CD4-positive, alpha-beta T cell treated with Interleukin-15 for 1 hour (primary cell): Measurements from ENCODE around the gene OR2T34.
"Not testable (repeated sequence)": the region's sequence is repeated elsewhere in the genome, so short reads cannot be mapped to it uniquely, and the experiment has no call there.

Source experiments
- DNase-seq: peaks from one replicate; pipeline ENCODE4 v3.0.0-alpha.2; 2020

The OR2T34 gene

DNA sequence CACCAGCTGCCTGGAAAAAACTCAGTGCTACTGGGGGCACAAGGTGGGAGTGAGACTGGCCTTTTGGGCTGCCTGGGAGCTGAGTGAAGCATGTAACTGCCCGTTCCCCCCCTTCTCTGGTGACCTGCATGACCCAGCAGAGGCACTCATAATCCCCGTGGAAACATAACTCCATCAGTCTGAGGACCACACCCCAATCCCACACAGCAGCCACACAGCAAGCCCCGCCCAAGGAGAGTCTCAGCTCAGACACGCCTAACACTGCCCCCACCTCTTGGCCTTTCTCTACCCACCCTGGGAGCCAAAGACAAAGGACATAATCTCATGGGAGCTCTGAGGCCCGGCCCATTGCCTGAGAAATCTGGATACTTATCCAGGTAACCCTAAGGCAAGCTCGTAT lies 23.5 kb downstream of the OR2T34 start:
- not testable (repeated sequence) for DNase-seq

DNA sequence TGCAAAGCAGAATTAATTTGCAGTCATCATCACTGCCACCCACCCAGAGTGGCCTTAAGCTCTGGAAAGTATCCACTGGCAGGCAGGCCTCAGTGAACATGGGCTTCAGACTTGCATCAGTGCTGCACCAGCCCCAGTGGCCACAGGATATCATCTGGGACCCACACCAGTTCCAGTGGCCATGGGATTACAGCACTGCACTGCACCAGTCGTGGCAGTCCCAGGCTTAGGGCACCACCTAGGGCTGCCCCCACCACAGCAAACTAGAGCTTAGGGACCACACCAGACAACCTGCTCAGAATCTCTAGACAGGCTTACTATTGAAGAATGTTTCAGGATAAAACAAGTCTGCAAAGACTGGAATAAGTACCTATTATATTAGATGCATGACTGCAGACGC lies 27.2 kb downstream of the OR2T34 start:
- DNase-seq = not testable (repeated sequence)

DNA sequence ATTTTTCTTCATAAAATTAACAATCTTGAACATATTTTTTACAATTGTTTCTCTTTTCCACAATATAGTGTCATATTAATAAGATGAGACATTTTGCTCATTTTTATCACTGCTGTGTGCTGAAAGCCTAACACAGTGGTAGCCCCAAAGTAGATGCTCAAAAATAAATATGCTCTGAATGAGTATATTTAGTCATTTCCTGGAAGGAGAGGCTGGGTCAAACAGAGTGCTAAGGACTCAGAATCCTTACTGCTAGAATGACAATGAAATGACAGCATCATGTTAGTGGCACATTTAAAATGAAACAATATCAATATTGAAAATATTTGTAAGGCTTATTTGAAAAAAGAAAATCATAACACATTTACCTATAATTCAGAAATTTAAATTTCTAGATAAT lies 37.1 kb downstream of the OR2T34 start:
- not testable (repeated sequence) for DNase-seq
